Fibroblast of the aortic adventitia (primary cell): Measurements from ENCODE around the gene TTC34. TPM values are rescaled to one million over a fixed set of nuclear protein-coding genes. Genes with fewer than 3 reads are reported as not detected.

Experiments
- DNase-seq: peaks from one replicate; pipeline ENCODE4 v3.0.0-alpha.2; 2010; ENCODE audit warnings: low read depth
- H3K4me3 ChIP-seq: 2 replicates; pipeline ENCODE4 v1.5.1; 2011; ENCODE audit warnings: low read depth, mild to moderate bottlenecking, control low read depth, low read length, moderate library complexity
- total RNA-seq: library from RNA; depleted of rRNA; stranded (reverse); fragments of >200 nt; gene quantifications from 2 replicates; pipeline ENCODE4 v1.2.3, GENCODE V29; 2012; ENCODE audit warnings: low replicate concordance
- TF ChIP-seq, protein P1 (sequence below): IDR thresholded peaks from 2 replicates; pipeline ENCODE4 v1.5.1; 2011; ENCODE audit warnings: mild to moderate bottlenecking, low read length, control low read depth, inconsistent platforms; ENCODE audit not compliant: insufficient read depth

Gene TTC34
- total RNA-seq, 1 donor, result 0.27 TPM

- no peak overlapping the region for H3K4me3 ChIP-seq
- TF ChIP-seq, protein P1, sequence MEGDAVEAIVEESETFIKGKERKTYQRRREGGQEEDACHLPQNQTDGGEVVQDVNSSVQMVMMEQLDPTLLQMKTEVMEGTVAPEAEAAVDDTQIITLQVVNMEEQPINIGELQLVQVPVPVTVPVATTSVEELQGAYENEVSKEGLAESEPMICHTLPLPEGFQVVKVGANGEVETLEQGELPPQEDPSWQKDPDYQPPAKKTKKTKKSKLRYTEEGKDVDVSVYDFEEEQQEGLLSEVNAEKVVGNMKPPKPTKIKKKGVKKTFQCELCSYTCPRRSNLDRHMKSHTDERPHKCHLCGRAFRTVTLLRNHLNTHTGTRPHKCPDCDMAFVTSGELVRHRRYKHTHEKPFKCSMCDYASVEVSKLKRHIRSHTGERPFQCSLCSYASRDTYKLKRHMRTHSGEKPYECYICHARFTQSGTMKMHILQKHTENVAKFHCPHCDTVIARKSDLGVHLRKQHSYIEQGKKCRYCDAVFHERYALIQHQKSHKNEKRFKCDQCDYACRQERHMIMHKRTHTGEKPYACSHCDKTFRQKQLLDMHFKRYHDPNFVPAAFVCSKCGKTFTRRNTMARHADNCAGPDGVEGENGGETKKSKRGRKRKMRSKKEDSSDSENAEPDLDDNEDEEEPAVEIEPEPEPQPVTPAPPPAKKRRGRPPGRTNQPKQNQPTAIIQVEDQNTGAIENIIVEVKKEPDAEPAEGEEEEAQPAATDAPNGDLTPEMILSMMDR, result no peak
- DNase-seq, result no peak
Observed at GRCh38 chr1:2644591-2645101, 156.8 kb downstream of the TTC34 start.

DNA sequence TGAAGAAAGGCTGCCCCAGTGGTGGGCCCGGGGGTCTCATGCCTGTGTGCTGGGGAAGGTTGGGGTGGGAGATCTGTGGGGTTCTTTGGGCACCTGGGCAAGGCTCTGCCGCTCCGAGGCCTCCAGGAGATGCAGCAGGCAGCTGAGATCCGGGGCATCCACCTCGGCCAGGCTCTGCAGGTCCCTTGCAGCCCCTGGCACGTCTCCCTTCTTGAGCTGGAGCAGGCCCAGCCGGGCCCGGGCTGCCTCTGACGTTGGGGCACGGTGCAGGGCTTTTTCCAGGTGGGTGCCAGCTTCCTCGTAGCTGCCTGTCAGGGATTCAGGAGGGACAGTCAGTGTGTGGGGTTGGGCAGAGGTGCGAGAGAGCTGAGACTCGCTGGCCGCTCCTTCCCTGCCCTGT lies 157.3 kb downstream of the TTC34 start:
- no peak for DNase-seq
- TF ChIP-seq, protein P1, result no peak
- H3K4me3 ChIP-seq, result no peak overlapping the region

GRCh38 chr1:2643414-2644077 lies 157.9 kb downstream of the TTC34 start:
- TF ChIP-seq, protein P1, result no peak
- no peak for DNase-seq
- H3K4me3 ChIP-seq, result peak overlapping the region; percentile 89

GRCh38 chr1:2642560-2643413 lies 158.7 kb downstream of the TTC34 start:
- TF ChIP-seq, protein P1, result peak; percentile 17
- peak; percentile 87 for DNase-seq
- peak overlapping the region; percentile 89 for H3K4me3 ChIP-seq

- no peak for DNase-seq
- H3K4me3 ChIP-seq, result peak overlapping the region; percentile 89
- TF ChIP-seq, protein P1, result no peak
Observed at GRCh38 chr1:2642131-2642559, 159.3 kb downstream of the TTC34 start.

GRCh38 chr1:2641381-2642130 lies 159.9 kb downstream of the TTC34 start:
- H3K4me3 ChIP-seq, result peak overlapping the region; percentile 89
- DNase-seq, result no peak
- TF ChIP-seq, protein P1, result no peak
